ENCODE measurements around the gene ACTL7A.

DNA sequence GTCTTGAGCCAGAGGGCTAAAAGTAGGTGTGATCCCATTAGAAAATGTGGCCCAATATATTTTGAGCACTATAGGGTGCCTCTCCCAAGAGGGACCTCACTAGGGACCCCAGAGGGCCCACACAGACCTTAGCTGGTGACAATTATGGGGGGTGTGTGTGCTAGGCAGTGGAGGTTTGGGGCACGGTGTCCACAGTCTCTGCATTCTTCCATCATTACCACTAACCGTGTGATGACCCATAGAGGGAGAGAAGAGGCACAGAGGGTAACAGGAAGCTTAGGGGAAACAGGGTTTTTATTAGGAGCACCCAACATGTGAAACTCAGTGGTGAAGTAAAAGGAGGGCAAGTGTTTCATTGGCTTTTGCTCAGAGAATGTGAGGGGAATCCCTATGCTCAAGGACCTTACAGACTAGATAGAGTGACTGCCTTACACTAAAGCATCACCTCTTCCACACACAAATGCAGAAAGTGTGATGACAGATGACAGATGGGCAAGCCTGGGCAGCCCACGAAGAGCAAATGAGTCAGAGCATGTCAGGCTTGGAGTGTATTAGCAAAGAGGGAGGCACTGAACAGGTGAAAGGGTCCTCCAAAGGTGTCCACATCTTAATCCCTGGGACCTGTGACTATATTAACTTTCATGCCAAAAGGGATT lies 2.5 kb upstream of the ACTL7A start:
- TF ChIP-seq TFCP2L1 (CRISPR knock-in tag; IDR thresholded peaks at IDR 0.05) (no peak), ZFP36 (IDR thresholded peaks at IDR 0.05; ENCODE audit: borderline replicate concordance, partially characterized antibody) (no peak), PHF8 (IDR thresholded peaks at IDR 0.05; ENCODE audit: borderline replicate concordance, low read depth) (no peak), SMC3 (IDR thresholded peaks at IDR 0.05) (no peak), HDAC2 (IDR thresholded peaks at IDR 0.05) (no peak), CEBPB (IDR thresholded peaks at IDR 0.05) (no peak), ESRRA (IDR thresholded peaks at IDR 0.05; ENCODE audit: borderline replicate concordance, low read length) (no peak), POLR2A (IDR thresholded peaks at IDR 0.05; ENCODE audit: low read length) (no peak), EP300 (IDR thresholded peaks at IDR 0.05) (no peak), NR3C1 (IDR thresholded peaks at IDR 0.05) (no peak), MAFK (IDR thresholded peaks at IDR 0.05; ENCODE audit: partially characterized antibody) (no peak), ZNF302 (CRISPR knock-in tag; IDR thresholded peaks at IDR 0.05) (no peak)
- TF ChIP-seq, protein P1, sequence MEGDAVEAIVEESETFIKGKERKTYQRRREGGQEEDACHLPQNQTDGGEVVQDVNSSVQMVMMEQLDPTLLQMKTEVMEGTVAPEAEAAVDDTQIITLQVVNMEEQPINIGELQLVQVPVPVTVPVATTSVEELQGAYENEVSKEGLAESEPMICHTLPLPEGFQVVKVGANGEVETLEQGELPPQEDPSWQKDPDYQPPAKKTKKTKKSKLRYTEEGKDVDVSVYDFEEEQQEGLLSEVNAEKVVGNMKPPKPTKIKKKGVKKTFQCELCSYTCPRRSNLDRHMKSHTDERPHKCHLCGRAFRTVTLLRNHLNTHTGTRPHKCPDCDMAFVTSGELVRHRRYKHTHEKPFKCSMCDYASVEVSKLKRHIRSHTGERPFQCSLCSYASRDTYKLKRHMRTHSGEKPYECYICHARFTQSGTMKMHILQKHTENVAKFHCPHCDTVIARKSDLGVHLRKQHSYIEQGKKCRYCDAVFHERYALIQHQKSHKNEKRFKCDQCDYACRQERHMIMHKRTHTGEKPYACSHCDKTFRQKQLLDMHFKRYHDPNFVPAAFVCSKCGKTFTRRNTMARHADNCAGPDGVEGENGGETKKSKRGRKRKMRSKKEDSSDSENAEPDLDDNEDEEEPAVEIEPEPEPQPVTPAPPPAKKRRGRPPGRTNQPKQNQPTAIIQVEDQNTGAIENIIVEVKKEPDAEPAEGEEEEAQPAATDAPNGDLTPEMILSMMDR (IDR thresholded peaks at IDR 0.05) = no peak
- TF ChIP-seq, protein P2, sequence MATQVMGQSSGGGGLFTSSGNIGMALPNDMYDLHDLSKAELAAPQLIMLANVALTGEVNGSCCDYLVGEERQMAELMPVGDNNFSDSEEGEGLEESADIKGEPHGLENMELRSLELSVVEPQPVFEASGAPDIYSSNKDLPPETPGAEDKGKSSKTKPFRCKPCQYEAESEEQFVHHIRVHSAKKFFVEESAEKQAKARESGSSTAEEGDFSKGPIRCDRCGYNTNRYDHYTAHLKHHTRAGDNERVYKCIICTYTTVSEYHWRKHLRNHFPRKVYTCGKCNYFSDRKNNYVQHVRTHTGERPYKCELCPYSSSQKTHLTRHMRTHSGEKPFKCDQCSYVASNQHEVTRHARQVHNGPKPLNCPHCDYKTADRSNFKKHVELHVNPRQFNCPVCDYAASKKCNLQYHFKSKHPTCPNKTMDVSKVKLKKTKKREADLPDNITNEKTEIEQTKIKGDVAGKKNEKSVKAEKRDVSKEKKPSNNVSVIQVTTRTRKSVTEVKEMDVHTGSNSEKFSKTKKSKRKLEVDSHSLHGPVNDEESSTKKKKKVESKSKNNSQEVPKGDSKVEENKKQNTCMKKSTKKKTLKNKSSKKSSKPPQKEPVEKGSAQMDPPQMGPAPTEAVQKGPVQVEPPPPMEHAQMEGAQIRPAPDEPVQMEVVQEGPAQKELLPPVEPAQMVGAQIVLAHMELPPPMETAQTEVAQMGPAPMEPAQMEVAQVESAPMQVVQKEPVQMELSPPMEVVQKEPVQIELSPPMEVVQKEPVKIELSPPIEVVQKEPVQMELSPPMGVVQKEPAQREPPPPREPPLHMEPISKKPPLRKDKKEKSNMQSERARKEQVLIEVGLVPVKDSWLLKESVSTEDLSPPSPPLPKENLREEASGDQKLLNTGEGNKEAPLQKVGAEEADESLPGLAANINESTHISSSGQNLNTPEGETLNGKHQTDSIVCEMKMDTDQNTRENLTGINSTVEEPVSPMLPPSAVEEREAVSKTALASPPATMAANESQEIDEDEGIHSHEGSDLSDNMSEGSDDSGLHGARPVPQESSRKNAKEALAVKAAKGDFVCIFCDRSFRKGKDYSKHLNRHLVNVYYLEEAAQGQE (IDR thresholded peaks at IDR 0.05) = no peak

Measured in A549 (cell line).